Fibroblast of lung (primary cell): Measurements from ENCODE around the gene ALS2CL.

Source experiments
- EZH2 ChIP-seq: IDR thresholded peaks from 2 replicates; pipeline ENCODE4 v1.5.1; 2012; ENCODE audit warnings: low read length, control low read depth, mild to moderate bottlenecking; ENCODE audit errors: missing control alignments
- TF ChIP-seq, protein P1 (sequence below), 2 donors: IDR thresholded peaks in 1 of 2; conservative IDR thresholded peaks in 1 of 2; 1 replicate in 1 of 2; 2 replicates in 1 of 2; pipeline ENCODE4 v1.5.1; 2011 to 2012; ENCODE audit warnings: low read length in 2 of 2, control low read depth in 1 of 2, inconsistent platforms in 1 of 2, low read depth in 1 of 2, mild to moderate bottlenecking in 1 of 2

DNA sequence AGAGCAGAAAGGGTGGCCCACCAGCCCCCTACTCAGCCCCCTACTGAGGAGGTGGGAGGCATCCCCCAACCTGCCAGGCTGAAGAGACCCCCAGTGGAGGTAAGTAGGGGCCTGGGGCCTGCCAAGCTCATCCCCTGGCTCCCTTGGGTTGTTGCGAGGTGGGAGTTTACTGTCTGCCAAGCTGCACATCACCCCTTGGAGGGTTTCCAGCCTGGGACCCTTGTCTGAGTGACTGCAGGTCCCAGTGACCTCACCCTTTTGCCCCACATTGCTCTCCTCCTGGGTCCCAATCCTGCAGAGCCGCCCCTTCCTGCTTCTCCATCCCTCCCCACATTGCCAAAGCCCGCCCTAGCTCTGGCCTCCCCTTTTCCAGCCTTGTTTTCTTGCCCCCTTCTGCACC, 1.0 kb upstream of the ALS2CL start:
- no peak for TF ChIP-seq EZH2
- TF ChIP-seq, protein P1, sequence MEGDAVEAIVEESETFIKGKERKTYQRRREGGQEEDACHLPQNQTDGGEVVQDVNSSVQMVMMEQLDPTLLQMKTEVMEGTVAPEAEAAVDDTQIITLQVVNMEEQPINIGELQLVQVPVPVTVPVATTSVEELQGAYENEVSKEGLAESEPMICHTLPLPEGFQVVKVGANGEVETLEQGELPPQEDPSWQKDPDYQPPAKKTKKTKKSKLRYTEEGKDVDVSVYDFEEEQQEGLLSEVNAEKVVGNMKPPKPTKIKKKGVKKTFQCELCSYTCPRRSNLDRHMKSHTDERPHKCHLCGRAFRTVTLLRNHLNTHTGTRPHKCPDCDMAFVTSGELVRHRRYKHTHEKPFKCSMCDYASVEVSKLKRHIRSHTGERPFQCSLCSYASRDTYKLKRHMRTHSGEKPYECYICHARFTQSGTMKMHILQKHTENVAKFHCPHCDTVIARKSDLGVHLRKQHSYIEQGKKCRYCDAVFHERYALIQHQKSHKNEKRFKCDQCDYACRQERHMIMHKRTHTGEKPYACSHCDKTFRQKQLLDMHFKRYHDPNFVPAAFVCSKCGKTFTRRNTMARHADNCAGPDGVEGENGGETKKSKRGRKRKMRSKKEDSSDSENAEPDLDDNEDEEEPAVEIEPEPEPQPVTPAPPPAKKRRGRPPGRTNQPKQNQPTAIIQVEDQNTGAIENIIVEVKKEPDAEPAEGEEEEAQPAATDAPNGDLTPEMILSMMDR (conservative IDR thresholded peaks at IDR 0.05 in 1 of 2, IDR thresholded peaks at IDR 0.05 in 1 of 2; ENCODE audit: low read depth in 1 of 2, low read length in 2 of 2), result no peak
